AG04449 (cell line): ENCODE data around the gene TRIM38.

Source experiments
- CTCF ChIA-PET: fragments of 350-600 bp; formaldehyde crosslinking; extraction: SDS; loops from one replicate; lab custom pipeline; 2021; ENCODE audit warnings: antibody characterized with exemption; lab: Yijun Ruan, JAX
- POLR2A ChIA-PET: fragments of 400-600, 350-600 bp; formaldehyde crosslinking; extraction: SDS; loops from one replicate; lab custom pipeline; 2020; ENCODE audit warnings: antibody characterized with exemption, inconsistent platforms; lab: Yijun Ruan, JAX
- DNase-seq: peaks from one replicate; pipeline ENCODE4 v3.0.0-alpha.2; 2010; ENCODE audit warnings: low read depth, low spot score
- H3K4me3 ChIP-seq: 2 replicates; pipeline ENCODE4 v1.5.1; 2011; ENCODE audit warnings: low read depth, mild to moderate bottlenecking, control low read depth, low read length
- TF ChIP-seq, protein P1 (sequence below): IDR thresholded peaks from one replicate; pipeline ENCODE4 v1.5.1; 2011; ENCODE audit warnings: mild to moderate bottlenecking, moderate library complexity, low read length, control low read depth, inconsistent platforms; ENCODE audit not compliant: insufficient read depth; ENCODE audit errors: missing control alignments

The TRIM38 gene

GRCh38 chr6:26028212-26028745, 65.7 kb downstream of the TRIM38 start:
- ChIA-PET POLR2A (interaction anchor here (1.4 to 5.7 kb wide), 2 partner anchors 7 to 15 kb away, joined by 4 to 58 read pairs; a partner anchor contains a TSS), CTCF (interaction anchor here (0.6 to 3.1 kb wide), 5 partner anchors 8 to 170 kb away, joined by 3 to 29 read pairs (median 3); no protein-coding TSS in a partner anchor)
- no peak overlapping the region for H3K4me3 ChIP-seq

GRCh38 chr6:26028746-26029569, 66.4 kb downstream of the TRIM38 start:
- DNase-seq = no peak
- CTCF ChIA-PET = interaction anchor here (0.9 to 3.1 kb wide), 3 partner anchors 11 to 69 kb away, joined by 3 to 29 read pairs (median 4); a partner anchor contains a TSS
- no peak overlapping the region for H3K4me3 ChIP-seq
- TF ChIP-seq, protein P1, sequence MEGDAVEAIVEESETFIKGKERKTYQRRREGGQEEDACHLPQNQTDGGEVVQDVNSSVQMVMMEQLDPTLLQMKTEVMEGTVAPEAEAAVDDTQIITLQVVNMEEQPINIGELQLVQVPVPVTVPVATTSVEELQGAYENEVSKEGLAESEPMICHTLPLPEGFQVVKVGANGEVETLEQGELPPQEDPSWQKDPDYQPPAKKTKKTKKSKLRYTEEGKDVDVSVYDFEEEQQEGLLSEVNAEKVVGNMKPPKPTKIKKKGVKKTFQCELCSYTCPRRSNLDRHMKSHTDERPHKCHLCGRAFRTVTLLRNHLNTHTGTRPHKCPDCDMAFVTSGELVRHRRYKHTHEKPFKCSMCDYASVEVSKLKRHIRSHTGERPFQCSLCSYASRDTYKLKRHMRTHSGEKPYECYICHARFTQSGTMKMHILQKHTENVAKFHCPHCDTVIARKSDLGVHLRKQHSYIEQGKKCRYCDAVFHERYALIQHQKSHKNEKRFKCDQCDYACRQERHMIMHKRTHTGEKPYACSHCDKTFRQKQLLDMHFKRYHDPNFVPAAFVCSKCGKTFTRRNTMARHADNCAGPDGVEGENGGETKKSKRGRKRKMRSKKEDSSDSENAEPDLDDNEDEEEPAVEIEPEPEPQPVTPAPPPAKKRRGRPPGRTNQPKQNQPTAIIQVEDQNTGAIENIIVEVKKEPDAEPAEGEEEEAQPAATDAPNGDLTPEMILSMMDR = no peak
- POLR2A ChIA-PET = interaction anchor here (5.7 kb wide), 1 partner anchor 8 kb away, joined by 58 read pairs; a partner anchor contains a TSS

More at GRCh38 chr6:26028212-26028745, 65.7 kb downstream of the TRIM38 start:
- TF ChIP-seq, protein P1 = no peak
- DNase-seq = no peak

DNA sequence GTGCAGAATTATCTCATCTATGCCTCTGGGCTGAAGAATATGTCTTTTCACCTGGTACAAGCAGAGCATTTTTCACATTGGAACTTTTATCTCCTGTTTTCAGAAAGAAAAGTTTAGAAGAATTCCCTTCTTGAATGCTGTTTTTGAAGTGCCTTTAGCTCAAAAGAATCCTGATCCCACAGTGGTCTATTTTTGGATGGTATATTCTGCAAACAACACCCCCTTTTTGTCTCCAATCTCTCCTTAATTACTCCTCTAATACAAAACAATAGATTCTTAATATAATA, 66.9 kb downstream of the TRIM38 start:
- CTCF ChIA-PET = interaction anchor here (0.9 to 4.2 kb wide), 2 partner anchors 11 to 35 kb away, joined by 3 to 22 read pairs; a partner anchor contains a TSS
- DNase-seq = no peak

DNA sequence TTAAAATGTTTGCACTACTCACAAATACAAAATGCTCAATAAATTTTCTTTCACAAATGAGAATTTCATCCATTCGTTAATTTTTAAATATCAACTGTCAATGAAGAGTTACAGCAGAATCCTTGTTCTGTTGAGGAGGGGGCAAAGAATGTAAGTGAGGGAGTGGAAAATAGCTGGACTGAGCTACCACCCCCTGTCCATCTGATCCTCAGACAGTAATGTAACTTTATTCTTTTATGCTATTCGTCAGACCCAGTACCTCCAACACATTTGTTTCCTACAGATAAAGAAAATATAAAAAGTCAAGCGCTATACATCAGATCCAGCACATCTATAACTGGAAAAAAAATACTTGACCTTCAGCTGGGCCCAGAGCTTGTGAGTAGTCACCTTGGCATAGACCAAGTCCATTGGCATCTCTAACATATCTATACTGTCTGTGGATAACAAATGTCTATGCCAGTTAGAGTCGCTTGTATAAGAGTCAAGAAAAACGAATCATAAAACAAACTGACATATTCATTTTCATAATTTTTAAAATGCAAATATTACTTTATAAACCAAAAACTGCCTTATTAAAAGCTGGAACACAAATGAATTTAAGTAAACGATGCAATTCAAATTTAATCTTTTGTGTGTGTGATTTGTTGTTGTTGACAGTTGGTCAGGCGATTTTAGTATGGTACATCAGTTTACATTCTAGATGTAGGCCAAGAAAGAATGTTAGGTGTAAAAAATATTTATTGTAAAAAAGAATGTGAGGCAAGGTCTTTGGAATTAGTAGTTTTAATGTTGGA, 67.5 kb downstream of the TRIM38 start:
- DNase-seq = no peak
- CTCF ChIA-PET = interaction anchor here (1.9 to 4.2 kb wide), 5 partner anchors 8 to 67 kb away, joined by 5 to 22 read pairs (median 20); a partner anchor contains a TSS
- H3K4me3 ChIP-seq = no peak overlapping the region
- POLR2A ChIA-PET = interaction anchor here (4.9 to 5.7 kb wide), 2 partner anchors 9 to 14 kb away, joined by 58 to 98 read pairs; a partner anchor contains a TSS
- TF ChIP-seq, protein P1 = no peak

More for the DNA sequence above, 66.9 kb downstream of the TRIM38 start:
- TF ChIP-seq, protein P1 = no peak
- POLR2A ChIA-PET = interaction anchor here (5.7 kb wide), 1 partner anchor 8 kb away, joined by 58 read pairs; a partner anchor contains a TSS
- no peak overlapping the region for H3K4me3 ChIP-seq

DNA sequence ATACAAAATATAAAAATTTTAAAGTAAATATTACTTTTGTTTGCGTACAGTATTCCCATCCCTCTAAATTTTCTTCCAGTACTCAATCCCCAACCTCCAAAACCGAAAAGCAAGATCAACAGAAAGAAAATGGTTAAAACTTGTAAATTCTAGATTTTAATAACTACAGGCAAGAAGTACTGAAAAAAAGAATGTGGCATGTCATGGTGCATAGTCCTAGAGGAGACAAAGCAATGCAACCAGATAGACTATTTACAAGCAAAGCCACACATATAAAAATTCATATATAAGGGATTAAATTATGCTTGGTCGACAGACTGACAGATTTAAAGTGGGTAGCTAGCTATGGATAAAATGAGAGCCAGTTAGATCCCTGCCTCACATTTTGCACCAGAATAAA, 68.1 kb downstream of the TRIM38 start:
- ChIA-PET CTCF (interaction anchor here (0.9 to 4.2 kb wide), 9 partner anchors 9 to 72 kb away, joined by 3 to 22 read pairs (median 7); a partner anchor contains a TSS), POLR2A (interaction anchor here (0.7 to 5.7 kb wide), 4 partner anchors 9 to 186 kb away, joined by 3 to 98 read pairs (median 30); a partner anchor contains a TSS)
- TF ChIP-seq, protein P1 = no peak
- DNase-seq = no peak
- no peak overlapping the region for H3K4me3 ChIP-seq
